ENCODE measurements around the gene CHAF1A.

Gene CHAF1A

DNA sequence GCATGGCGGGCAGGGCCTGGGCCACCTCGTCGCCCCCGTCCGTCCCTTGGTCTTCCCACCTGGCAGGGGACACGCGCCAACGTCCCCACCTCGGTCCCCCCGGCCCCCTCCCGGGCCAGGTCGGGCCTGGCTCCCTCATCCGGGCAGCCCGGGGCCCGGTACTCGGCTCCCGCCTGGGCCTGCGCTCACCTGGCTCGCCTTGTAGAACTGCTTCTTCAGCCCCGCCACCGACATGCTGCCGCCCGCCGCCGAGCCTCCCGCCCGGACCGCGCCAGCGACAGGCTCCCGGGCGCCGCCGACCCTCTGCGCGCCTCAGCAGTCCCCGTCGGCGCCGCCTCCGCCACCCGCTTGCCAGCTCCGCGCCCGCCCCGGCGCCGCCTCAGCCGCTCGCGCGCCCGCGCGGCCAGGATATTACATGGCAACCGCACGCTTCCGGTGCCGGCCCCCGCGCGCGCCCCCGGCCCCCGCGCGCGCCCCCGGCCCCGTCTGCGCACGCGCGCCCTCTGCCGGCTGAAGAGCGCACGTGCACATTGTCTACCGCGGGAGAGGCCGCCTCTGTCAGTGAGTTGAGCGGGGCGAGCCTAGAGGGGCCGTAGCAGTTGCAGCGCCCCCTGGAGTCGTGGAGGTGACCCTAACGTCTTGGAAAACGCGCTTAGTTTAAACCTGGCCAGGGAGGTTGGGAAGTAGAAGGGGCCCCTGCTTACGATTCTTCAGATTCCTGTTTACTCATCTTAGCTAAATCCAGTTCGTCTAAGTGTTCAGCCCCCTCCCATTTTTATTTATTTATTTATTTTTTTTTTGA is 2.1 kb upstream of the CHAF1A start, which contains the start of gene SH3GL1 (continued):
- TF ChIP-seq HOXA7 (CRISPR knock-in tag; IDR thresholded peaks at IDR 0.05; ENCODE audit: borderline replicate concordance) (no peak), FEZF1 (tag by site-specific recombination; IDR thresholded peaks at IDR 0.05) (no peak), ZNF549 (tag by site-specific recombination; IDR thresholded peaks at IDR 0.05) (no peak), ZBTB20 (tag by site-specific recombination; IDR thresholded peaks at IDR 0.05) (peak; percentile 95), RBAK (tag by site-specific recombination; IDR thresholded peaks at IDR 0.05) (no peak), ZBTB6 (tag by site-specific recombination; IDR thresholded peaks at IDR 0.05) (peak; percentile 37), ZNF433 (tag by site-specific recombination; IDR thresholded peaks at IDR 0.05; ENCODE audit: low read depth) (no peak), ZNF704 (tag by site-specific recombination; IDR thresholded peaks at IDR 0.05) (no peak), ZNF133 (tag by site-specific recombination; IDR thresholded peaks at IDR 0.05) (no peak), ZNF791 (tag by site-specific recombination; IDR thresholded peaks at IDR 0.05) (no peak), ZNF658 (tag by site-specific recombination; IDR thresholded peaks at IDR 0.05) (no peak), ZNF701 (tag by site-specific recombination; IDR thresholded peaks at IDR 0.05) (no peak), ZSCAN4 (tag by site-specific recombination; IDR thresholded peaks at IDR 0.05) (0 out of 2 replicates have a peak, but pooled peaks have one; percentile 13), SP2 (tag by site-specific recombination; IDR thresholded peaks at IDR 0.05) (peak; percentile 40), ZNF391 (tag by site-specific recombination; IDR thresholded peaks at IDR 0.05; ENCODE audit: borderline replicate concordance, low read depth) (peak; percentile 66; the same call in 1 of the 2 replicates), ZNF654 (tag by site-specific recombination; IDR thresholded peaks at IDR 0.05; ENCODE audit: low read depth) (peak; percentile 43), ZNF211 (tag by site-specific recombination; IDR thresholded peaks at IDR 0.05; ENCODE audit: low read depth) (no peak), ZNF623 (tag by site-specific recombination; IDR thresholded peaks at IDR 0.05) (peak; percentile 45; the same call in 1 of the 2 replicates), OSR2 (tag by site-specific recombination; IDR thresholded peaks at IDR 0.05) (no peak), INSM2 (tag by site-specific recombination; IDR thresholded peaks at IDR 0.05) (0 out of 2 replicates have a peak, but pooled peaks have one; percentile 30), AEBP2 (tag by site-specific recombination; IDR thresholded peaks at IDR 0.05; ENCODE audit: borderline replicate concordance) (no peak), GFI1B (tag by site-specific recombination; IDR thresholded peaks at IDR 0.05) (no peak; the same call in 1 of the 2 replicates), ZNF514 (tag by site-specific recombination; IDR thresholded peaks at IDR 0.05) (no peak), GLI2 (tag by site-specific recombination; IDR thresholded peaks at IDR 0.05; ENCODE audit: borderline replicate concordance, low read depth) (no peak), ZNF843 (tag by site-specific recombination; IDR thresholded peaks at IDR 0.05) (0 out of 2 replicates have a peak, but pooled peaks have one; percentile 17)
- TF ChIP-seq, protein P1, sequence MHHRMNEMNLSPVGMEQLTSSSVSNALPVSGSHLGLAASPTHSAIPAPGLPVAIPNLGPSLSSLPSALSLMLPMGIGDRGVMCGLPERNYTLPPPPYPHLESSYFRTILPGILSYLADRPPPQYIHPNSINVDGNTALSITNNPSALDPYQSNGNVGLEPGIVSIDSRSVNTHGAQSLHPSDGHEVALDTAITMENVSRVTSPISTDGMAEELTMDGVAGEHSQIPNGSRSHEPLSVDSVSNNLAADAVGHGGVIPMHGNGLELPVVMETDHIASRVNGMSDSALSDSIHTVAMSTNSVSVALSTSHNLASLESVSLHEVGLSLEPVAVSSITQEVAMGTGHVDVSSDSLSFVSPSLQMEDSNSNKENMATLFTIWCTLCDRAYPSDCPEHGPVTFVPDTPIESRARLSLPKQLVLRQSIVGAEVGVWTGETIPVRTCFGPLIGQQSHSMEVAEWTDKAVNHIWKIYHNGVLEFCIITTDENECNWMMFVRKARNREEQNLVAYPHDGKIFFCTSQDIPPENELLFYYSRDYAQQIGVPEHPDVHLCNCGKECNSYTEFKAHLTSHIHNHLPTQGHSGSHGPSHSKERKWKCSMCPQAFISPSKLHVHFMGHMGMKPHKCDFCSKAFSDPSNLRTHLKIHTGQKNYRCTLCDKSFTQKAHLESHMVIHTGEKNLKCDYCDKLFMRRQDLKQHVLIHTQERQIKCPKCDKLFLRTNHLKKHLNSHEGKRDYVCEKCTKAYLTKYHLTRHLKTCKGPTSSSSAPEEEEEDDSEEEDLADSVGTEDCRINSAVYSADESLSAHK (tag by site-specific recombination; IDR thresholded peaks at IDR 0.05): peak; percentile 35; the same call in 1 of the 2 replicates
- TF ChIP-seq, protein P2, sequence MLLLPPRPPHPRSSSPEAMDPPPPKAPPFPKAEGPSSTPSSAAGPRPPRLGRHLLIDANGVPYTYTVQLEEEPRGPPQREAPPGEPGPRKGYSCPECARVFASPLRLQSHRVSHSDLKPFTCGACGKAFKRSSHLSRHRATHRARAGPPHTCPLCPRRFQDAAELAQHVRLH (tag by site-specific recombination; IDR thresholded peaks at IDR 0.05): peak; percentile 53; the same call in 1 of the 2 replicates

All from HEK293 (cell line).